GM12878 (cell line): Measurements from ENCODE around the gene SDS. TPM values are rescaled to one million over a fixed set of nuclear protein-coding genes. Genes with fewer than 3 reads are reported as not detected.

Experiments
- ATAC-seq: fragments of 200-7000 bp; cut with Tn5 transposase; 3 replicates; pipeline ENCODE4 v1.9.1; 2020; ENCODE audit warnings: mild to moderate bottlenecking, moderate library complexity
- BruUV-seq: library from RNA; stranded (reverse); fragments of 400-500 nt; replicated peaks from 2 replicates; lab custom pipeline; 2021; lab: Mats Ljungman, UMichigan
- CTCF ChIA-PET: fragments of 300-600 bp; sonication (Branson Sonifier 250); formaldehyde crosslinking; extraction: SDS; loops from one replicate; lab custom pipeline; 2021; ENCODE audit warnings: inconsistent platforms; lab: Yijun Ruan, JAX
- POLR2A ChIA-PET: fragments of 350-600 bp; formaldehyde crosslinking; extraction: SDS; loops from one replicate; lab custom pipeline; 2021; ENCODE audit warnings: inconsistent platforms; lab: Charles Lee
- RAD21 ChIA-PET: fragments of 300-600 bp; sonication (Branson Sonifier 250); formaldehyde crosslinking; loops from one replicate; lab custom pipeline; 2023; ENCODE audit warnings: antibody characterized with exemption; ENCODE audit not compliant: unreplicated experiment; lab: Charles Lee
- SMC1A ChIA-PET: fragments of 300-600 bp; sonication (Branson Sonifier 250); formaldehyde crosslinking; loops from one replicate; lab custom pipeline; 2023; ENCODE audit not compliant: unreplicated experiment, uncharacterized antibody; lab: Charles Lee
- DNase-seq: peaks from one replicate; pipeline ENCODE4 v3.0.0-alpha.2; 2011; ENCODE audit warnings: low read depth, low spot score
- FAIRE-seq: peaks from 3 replicates; lab custom pipeline; 2011; peaks lifted over from hg19 to GRCh38; lab: Jason Lieb, UNC
- H2AFZ ChIP-seq: 2 replicates; pipeline ENCODE4 v1.6.0; 2011; ENCODE audit warnings: low read depth, low read length, control low read depth; ENCODE audit not compliant: control insufficient read depth
- H3K27ac ChIP-seq: 2 replicates; pipeline ENCODE4 v1.5.1; 2011; ENCODE audit warnings: control low read depth; ENCODE audit not compliant: control insufficient read depth, insufficient read depth
- H3K27me3 ChIP-seq, 2 experiments: replicated peaks in 1 of 2; 2 replicates each; pipeline versions ENCODE4 v1.6.0 to v1.6.1; 2011; ENCODE audit warnings: low read length in 1 of 2; ENCODE audit not compliant: control insufficient read depth in 2 of 2, insufficient read depth in 2 of 2
- H3K36me3 ChIP-seq, 2 experiments: 2 replicates each; pipeline ENCODE4 v1.5.1; 2011; ENCODE audit warnings: low read length in 1 of 2; ENCODE audit not compliant: control insufficient read depth in 2 of 2, insufficient read depth in 2 of 2
- H3K4me1 ChIP-seq: 2 replicates; pipeline ENCODE4 v1.6.1; 2011; ENCODE audit warnings: mild to moderate bottlenecking, low read length, moderate library complexity, mixed read lengths; ENCODE audit not compliant: control insufficient read depth, insufficient read depth
- H3K4me2 ChIP-seq: 2 replicates; pipeline ENCODE4 v1.6.0; 2011; ENCODE audit warnings: control low read depth; ENCODE audit not compliant: control insufficient read depth, insufficient read depth
- H3K4me3 ChIP-seq: fragments of 200-600 bp; sonication (generic); 2 replicates; pipeline ENCODE4 v1.5.1; 2016
- H3K79me2 ChIP-seq: 2 replicates; pipeline ENCODE4 v1.6.0; 2011; ENCODE audit warnings: low read length; ENCODE audit not compliant: control insufficient read depth, insufficient read depth
- H3K9ac ChIP-seq: 2 replicates; pipeline ENCODE4 v1.8.0; 2011; ENCODE audit warnings: low read length, control low read depth, mixed read lengths; ENCODE audit not compliant: control insufficient read depth, insufficient read depth
- H3K9me3 ChIP-seq: replicated peaks from 3 replicates; pipeline ENCODE4 v1.5.1; 2011; ENCODE audit warnings: mild to moderate bottlenecking, low read length; ENCODE audit not compliant: control insufficient read depth, insufficient read depth
- H4K20me1 ChIP-seq: 2 replicates; pipeline ENCODE4 v1.6.0; 2011; ENCODE audit not compliant: control insufficient read depth, insufficient read depth
- CBX5 ChIP-seq: sonication (generic); IDR thresholded peaks from 2 replicates; pipeline ENCODE4 v1.6.1; 2016; ENCODE audit warnings: low read depth, moderate library complexity, mild to moderate bottlenecking, inconsistent platforms
- EGR1 ChIP-seq, 2 experiments: IDR thresholded peaks; 1 replicate in 1 of 2; 2 replicates in 1 of 2; pipeline ENCODE4 v1.6.1; 2011 to 2012; ENCODE audit warnings: low read depth in 2 of 2, low read length in 2 of 2, borderline replicate concordance in 1 of 2, mild to moderate bottlenecking in 1 of 2, moderate library complexity in 1 of 2
- EZH2 ChIP-seq: IDR thresholded peaks from 2 replicates; pipeline ENCODE4 v1.6.1; 2012; ENCODE audit warnings: low read depth, mild to moderate bottlenecking, control low read depth, inconsistent platforms, low read length, borderline replicate concordance; ENCODE audit not compliant: control insufficient read depth
- MEF2B ChIP-seq: fragments of 450-650 bp; IDR thresholded peaks from 2 replicates; pipeline ENCODE4 v1.6.1; 2018; ENCODE audit warnings: mild to moderate bottlenecking, moderate library complexity; ENCODE audit not compliant: partially characterized antibody, poor library complexity, severe bottlenecking
- MTA2 ChIP-seq: fragments of 450-650 bp; IDR thresholded peaks from 2 replicates; pipeline ENCODE4 v1.6.1; 2016; ENCODE audit warnings: low read depth, mild to moderate bottlenecking, moderate library complexity
- MTA3 ChIP-seq: IDR thresholded peaks from 2 replicates; pipeline ENCODE4 v1.6.1; 2012; ENCODE audit warnings: low read length, inconsistent platforms, borderline replicate concordance
- NRF1 ChIP-seq: conservative IDR thresholded peaks from 2 replicates; pipeline ENCODE4 v1.6.1; 2011; ENCODE audit warnings: mild to moderate bottlenecking, low read depth, low read length, improper control_type of control experiment
- SIX5 ChIP-seq: IDR thresholded peaks from 2 replicates; pipeline ENCODE4 v1.6.1; 2011; ENCODE audit warnings: mild to moderate bottlenecking, low read depth, low read length, moderate library complexity; ENCODE audit not compliant: severe bottlenecking
- WGBS: methylation state at CpG from one replicate; pipeline ENCODE4 v1.1.6; 2016; ENCODE audit warnings: low lambda C conversion rate; ENCODE audit not compliant: insufficient replicate concordance, insufficient coverage; ENCODE audit errors: missing lambda C conversion rate; 5-methylcytosine and 5-hydroxymethylcytosine counted together
- in situ Hi-C: fragments of 300-500 bp; cut with MboI; formaldehyde crosslinking; loops from 9 replicates; pipeline ENCODE4 v1.14.3; 2018; ENCODE audit warnings: mixed read lengths
- intact Hi-C: fragments of 100-400 bp; cut with micrococcal nuclease; formaldehyde crosslinking; loops from one replicate; pipeline ENCODE4 v1.14.2; 2022; ENCODE audit not compliant: unreplicated experiment
- polyA plus RNA-seq, 11 experiments: library from polyadenylated mRNA; depleted of rRNA in 4 of 11; unstranded in 6 of 11; stranded (reverse) in 5 of 11; fragments of >200 nt; fragmentation: Nextera tagmentation in 4 of 11; fragmentation: Illumina TruSeq in 1 of 11; extraction: Ambion mirVana in 4 of 11; extraction: Trizol in 1 of 11; gene quantifications; 1 replicate in 1 of 11; 2 replicates in 10 of 11; pipeline versions ENCODE4 v1.2.1 to v1.2.3, GENCODE V29; 2011 to 2016; ENCODE audit warnings: inconsistent platforms in 2 of 11, missing spikeins in 2 of 11, low read depth in 1 of 11
- total RNA-seq, 4 experiments: library from RNA; depleted of rRNA in 3 of 4; stranded (reverse); fragments of >200 nt in 3 of 4; fragmentation: Illumina TruSeq in 1 of 4; extraction: Trizol in 1 of 4; gene quantifications; 2 replicates each; pipeline versions ENCODE4 v1.2.1 to v1.2.3, GENCODE V29; 2013 to 2021
- TF ChIP-seq, protein P1 (sequence below): IDR thresholded peaks from 2 replicates; pipeline ENCODE4 v1.6.1; 2011; ENCODE audit warnings: borderline replicate concordance, low read depth, mild to moderate bottlenecking, moderate library complexity, low read length; ENCODE audit not compliant: insufficient read depth, poor library complexity, severe bottlenecking

The SDS gene
- total and polyA plus RNA-seq, 10 of the 15 experiments (the other 5 are each of a cell fraction or from before 2014, with no cell fraction given) = 0.18 TPM; not detected in 9

GRCh38 chr12:113391145-113391544, 12.5 kb downstream of the SDS start:
- DNase-seq = no peak
- TF ChIP-seq EZH2 (no peak), MEF2B (no peak), CBX5 (no peak), MTA3 (no peak), EGR1 (IDR thresholded peaks at IDR 0.05; ENCODE audit: borderline replicate concordance in 1 of 2, low read depth in 2 of 2, low read length in 2 of 2) (no peak), MTA2 (no peak), NRF1 (no peak), SIX5 (no peak)
- TF ChIP-seq, protein P1, sequence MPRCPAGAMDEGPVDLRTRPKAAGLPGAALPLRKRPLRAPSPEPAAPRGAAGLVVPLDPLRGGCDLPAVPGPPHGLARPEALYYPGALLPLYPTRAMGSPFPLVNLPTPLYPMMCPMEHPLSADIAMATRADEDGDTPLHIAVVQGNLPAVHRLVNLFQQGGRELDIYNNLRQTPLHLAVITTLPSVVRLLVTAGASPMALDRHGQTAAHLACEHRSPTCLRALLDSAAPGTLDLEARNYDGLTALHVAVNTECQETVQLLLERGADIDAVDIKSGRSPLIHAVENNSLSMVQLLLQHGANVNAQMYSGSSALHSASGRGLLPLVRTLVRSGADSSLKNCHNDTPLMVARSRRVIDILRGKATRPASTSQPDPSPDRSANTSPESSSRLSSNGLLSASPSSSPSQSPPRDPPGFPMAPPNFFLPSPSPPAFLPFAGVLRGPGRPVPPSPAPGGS = no peak
- Histone ChIP-seq H3K27ac (no peak overlapping the region), H3K9me3 (no peaks in the 10 kb centered on the region), H3K4me3 (no peak overlapping the region), H3K79me2 (no peaks in the 10 kb centered on the region), H3K9ac (no peak overlapping the region), H3K36me3 (no peaks in the 10 kb centered on the region; a peak in 3 of 4 replicates), H4K20me1 (no peaks in the 10 kb centered on the region), H3K4me1 (no peaks in the 10 kb centered on the region; the same call in 1 of the 2 replicates), H3K27me3 (no peaks in the 10 kb centered on the region), H2AFZ (no peak overlapping the region), H3K4me2 (no peak overlapping the region)
- intact Hi-C loops (no loop called here), in situ Hi-C loops (no loop called here)
- ChIA-PET CTCF (no interaction called here), SMC1A (no interaction called here), POLR2A (no interaction called here), RAD21 (no interaction called here)
- whole genome bisulfite sequencing = 79% methylated on average over 3 of the region's 3 CpGs
- no peak for ATAC-seq
- FAIRE-seq = no peak
- no TSS peak for BruUV-seq
